ENCODE results near the gene SLC39A3. TPM values are rescaled to one million over a fixed set of nuclear protein-coding genes. Genes with fewer than 3 reads are reported as not detected.

Gene SLC39A3
- total RNA-seq, 1 experiment from 2014 or later = 33.2 TPM

GRCh38 chr19:2701361-2702169 is 38.3 kb downstream of the SLC39A3 start:
- H3K27ac Mint-ChIP-seq (ENCODE audit: unreplicated experiment) = no peak overlapping the region
- H3K27me3 Mint-ChIP-seq (ENCODE audit: insufficient read depth, unreplicated experiment) = peaks cover 21% of the 10 kb centered on the region
- no TSS peak for BruUV-seq (replicated peaks)
- H3K9me3 Mint-ChIP-seq (ENCODE audit: unreplicated experiment) = no peaks in the 10 kb centered on the region
- H3K4me3 ChIP-seq (ENCODE audit: low read depth, low read length) = peak overlapping the region; percentile 49
- no peaks in the 10 kb centered on the region for H3K27me3 ChIP-seq (replicated peaks; ENCODE audit: control insufficient read depth, insufficient read depth, low read length)
- no peaks in the 10 kb centered on the region for H3K9me3 ChIP-seq
- H3K36me3 Mint-ChIP-seq (ENCODE audit: insufficient read depth, unreplicated experiment) = no peaks in the 10 kb centered on the region
- intact Hi-C loops (cut with micrococcal nuclease; ENCODE audit: unreplicated experiment) = no loop called here
- TF ChIP-seq, protein P1, sequence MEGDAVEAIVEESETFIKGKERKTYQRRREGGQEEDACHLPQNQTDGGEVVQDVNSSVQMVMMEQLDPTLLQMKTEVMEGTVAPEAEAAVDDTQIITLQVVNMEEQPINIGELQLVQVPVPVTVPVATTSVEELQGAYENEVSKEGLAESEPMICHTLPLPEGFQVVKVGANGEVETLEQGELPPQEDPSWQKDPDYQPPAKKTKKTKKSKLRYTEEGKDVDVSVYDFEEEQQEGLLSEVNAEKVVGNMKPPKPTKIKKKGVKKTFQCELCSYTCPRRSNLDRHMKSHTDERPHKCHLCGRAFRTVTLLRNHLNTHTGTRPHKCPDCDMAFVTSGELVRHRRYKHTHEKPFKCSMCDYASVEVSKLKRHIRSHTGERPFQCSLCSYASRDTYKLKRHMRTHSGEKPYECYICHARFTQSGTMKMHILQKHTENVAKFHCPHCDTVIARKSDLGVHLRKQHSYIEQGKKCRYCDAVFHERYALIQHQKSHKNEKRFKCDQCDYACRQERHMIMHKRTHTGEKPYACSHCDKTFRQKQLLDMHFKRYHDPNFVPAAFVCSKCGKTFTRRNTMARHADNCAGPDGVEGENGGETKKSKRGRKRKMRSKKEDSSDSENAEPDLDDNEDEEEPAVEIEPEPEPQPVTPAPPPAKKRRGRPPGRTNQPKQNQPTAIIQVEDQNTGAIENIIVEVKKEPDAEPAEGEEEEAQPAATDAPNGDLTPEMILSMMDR (IDR thresholded peaks at IDR 0.05; ENCODE audit: insufficient read depth in 1 of 2, low read depth in 1 of 2, low read length in 1 of 2, severe bottlenecking in 1 of 2, unreplicated experiment in 1 of 2) = no peak
- no peaks in the 10 kb centered on the region for H3K4me1 Mint-ChIP-seq (ENCODE audit: low read depth, unreplicated experiment)
- POLR2A ChIA-PET = no interaction called here
- CTCF ChIA-PET = interaction anchor here (1.5 kb wide), 1 partner anchor 53 kb away, joined by 3 read pairs; no protein-coding TSS in a partner anchor
- H3K36me3 ChIP-seq (ENCODE audit: control insufficient read depth, insufficient read depth, low read length) = no peaks in the 10 kb centered on the region
- H3K4me1 ChIP-seq = no peaks in the 10 kb centered on the region
- DNase-seq = no peak
- peak overlapping the region; percentile 27 for H3K4me3 Mint-ChIP-seq (ENCODE audit: unreplicated experiment)

GRCh38 chr19:2700660-2701360 is 39.0 kb downstream of the SLC39A3 start:
- Mint-ChIP-seq H3K36me3 (ENCODE audit: insufficient read depth, unreplicated experiment) (no peaks in the 10 kb centered on the region), H3K27me3 (ENCODE audit: insufficient read depth, unreplicated experiment) (peaks cover 21% of the 10 kb centered on the region), H3K4me3 (ENCODE audit: unreplicated experiment) (no peak overlapping the region), H3K4me1 (ENCODE audit: low read depth, unreplicated experiment) (no peaks in the 10 kb centered on the region), H3K27ac (ENCODE audit: unreplicated experiment) (no peak overlapping the region), H3K9me3 (ENCODE audit: unreplicated experiment) (no peaks in the 10 kb centered on the region)
- Histone ChIP-seq H3K27me3 (replicated peaks; ENCODE audit: control insufficient read depth, insufficient read depth, low read length) (no peaks in the 10 kb centered on the region), H3K36me3 (ENCODE audit: control insufficient read depth, insufficient read depth, low read length) (no peaks in the 10 kb centered on the region), H3K4me1 (no peaks in the 10 kb centered on the region), H3K4me3 (ENCODE audit: low read depth, low read length) (no peak overlapping the region), H3K9me3 (no peaks in the 10 kb centered on the region)
- intact Hi-C loops (cut with micrococcal nuclease; ENCODE audit: unreplicated experiment) = no loop called here
- ChIA-PET CTCF (interaction anchor here (1.5 kb wide), 1 partner anchor 52 kb away, joined by 3 read pairs; no protein-coding TSS in a partner anchor), POLR2A (no interaction called here)
- TF ChIP-seq, protein P1 (IDR thresholded peaks at IDR 0.05; ENCODE audit: insufficient read depth in 1 of 2, low read depth in 1 of 2, low read length in 1 of 2, severe bottlenecking in 1 of 2, unreplicated experiment in 1 of 2) = no peak
- no peak for DNase-seq
- no TSS peak for BruUV-seq (replicated peaks)

DNA sequence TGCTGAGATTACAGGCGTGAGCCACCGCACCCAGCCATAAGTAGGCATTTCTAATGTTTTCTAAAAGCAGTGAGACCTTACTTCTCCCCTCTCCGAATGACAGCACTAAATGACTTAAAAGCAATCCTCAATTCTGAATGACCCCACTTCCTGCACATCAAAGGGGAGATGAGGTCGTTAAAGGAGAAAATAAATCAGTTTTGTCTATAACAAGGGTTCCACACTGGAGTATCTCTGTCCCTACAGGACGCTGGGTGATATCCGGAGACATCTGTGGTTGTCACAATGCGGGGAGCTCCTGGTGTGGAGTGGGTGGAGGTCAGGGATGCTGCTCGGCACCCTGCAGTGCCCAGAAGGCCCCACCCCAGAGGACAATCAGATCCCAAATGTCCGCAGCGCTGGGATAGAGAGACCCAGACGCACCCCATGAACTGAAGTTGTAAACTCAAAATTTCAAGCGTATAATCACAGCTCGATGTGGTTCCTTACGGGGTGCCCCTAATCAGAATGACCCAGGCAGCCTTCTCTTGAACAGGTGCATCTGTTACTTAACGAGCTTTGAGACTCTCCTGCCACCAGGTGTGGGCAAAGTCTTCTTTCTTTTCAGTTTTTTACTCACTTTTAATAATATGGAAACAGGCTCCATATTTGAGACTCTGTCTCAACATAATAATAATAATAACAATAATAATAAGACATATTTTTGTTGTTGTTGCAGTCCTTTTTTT is 40.2 kb downstream of the SLC39A3 start:
- H3K4me3 Mint-ChIP-seq (ENCODE audit: unreplicated experiment) = no peak overlapping the region
- no peaks in the 10 kb centered on the region for H3K4me1 ChIP-seq
- ChIA-PET CTCF (no interaction called here), POLR2A (no interaction called here)
- H3K36me3 Mint-ChIP-seq (ENCODE audit: insufficient read depth, unreplicated experiment) = no peaks in the 10 kb centered on the region
- no peak overlapping the region for H3K4me3 ChIP-seq (ENCODE audit: low read depth, low read length)
- BruUV-seq (replicated peaks) = no TSS peak
- H3K27me3 ChIP-seq (replicated peaks; ENCODE audit: control insufficient read depth, insufficient read depth, low read length) = no peaks in the 10 kb centered on the region
- no peaks in the 10 kb centered on the region for H3K4me1 Mint-ChIP-seq (ENCODE audit: low read depth, unreplicated experiment)
- H3K36me3 ChIP-seq (ENCODE audit: control insufficient read depth, insufficient read depth, low read length) = no peaks in the 10 kb centered on the region
- no peaks in the 10 kb centered on the region for H3K9me3 Mint-ChIP-seq (ENCODE audit: unreplicated experiment)
- DNase-seq = no peak
- peaks cover 21% of the 10 kb centered on the region for H3K27me3 Mint-ChIP-seq (ENCODE audit: insufficient read depth, unreplicated experiment)
- TF ChIP-seq, protein P1 (IDR thresholded peaks at IDR 0.05; ENCODE audit: insufficient read depth in 1 of 2, low read depth in 1 of 2, low read length in 1 of 2, severe bottlenecking in 1 of 2, unreplicated experiment in 1 of 2) = no peak
- intact Hi-C loops (cut with micrococcal nuclease; ENCODE audit: unreplicated experiment) = no loop called here
- no peak overlapping the region for H3K27ac Mint-ChIP-seq (ENCODE audit: unreplicated experiment)
- H3K9me3 ChIP-seq = no peaks in the 10 kb centered on the region

Measured in Caco-2 (cell line).